ENCODE measurements around the gene GAS2. TPM values are rescaled to one million over a fixed set of nuclear protein-coding genes. Genes with fewer than 3 reads are reported as not detected.

The GAS2 gene
- total RNA-seq, 1 experiment from 2014 or later, result 9.4 TPM

DNA sequence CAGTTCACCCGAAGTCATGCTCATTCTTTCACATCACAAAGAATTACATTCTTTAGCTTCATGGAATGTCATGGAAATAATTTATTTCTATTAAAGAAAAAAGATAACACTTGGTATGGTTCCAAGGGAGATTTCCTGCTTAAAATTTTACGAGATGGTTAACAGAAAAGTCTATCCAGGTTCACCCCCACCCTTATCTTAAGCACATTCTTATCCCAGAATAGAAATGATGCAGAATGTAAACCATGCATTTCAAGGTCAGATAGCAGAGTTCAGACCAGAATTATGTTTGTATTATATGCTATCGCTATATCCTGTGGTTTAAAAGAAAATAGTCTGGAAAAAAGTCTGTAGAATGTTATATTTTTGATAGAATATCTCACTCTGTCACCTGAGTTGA is 58.7 kb downstream of the GAS2 start:
- H3K36me3 Mint-ChIP-seq (ENCODE audit: insufficient read depth, unreplicated experiment), result no peaks in the 10 kb centered on the region
- H3K4me3 Mint-ChIP-seq (ENCODE audit: unreplicated experiment), result no peak overlapping the region
- peaks cover 5% of the 10 kb centered on the region; the same call in 1 of the 2 replicates for H3K4me1 ChIP-seq
- no peaks in the 10 kb centered on the region for H3K36me3 ChIP-seq (ENCODE audit: control insufficient read depth, insufficient read depth, low read length)
- H3K9me3 ChIP-seq, result no peaks in the 10 kb centered on the region
- CTCF ChIA-PET, result no interaction called here
- H3K27me3 ChIP-seq (replicated peaks; ENCODE audit: control insufficient read depth, insufficient read depth, low read length), result no peaks in the 10 kb centered on the region
- TF ChIP-seq, protein P1, sequence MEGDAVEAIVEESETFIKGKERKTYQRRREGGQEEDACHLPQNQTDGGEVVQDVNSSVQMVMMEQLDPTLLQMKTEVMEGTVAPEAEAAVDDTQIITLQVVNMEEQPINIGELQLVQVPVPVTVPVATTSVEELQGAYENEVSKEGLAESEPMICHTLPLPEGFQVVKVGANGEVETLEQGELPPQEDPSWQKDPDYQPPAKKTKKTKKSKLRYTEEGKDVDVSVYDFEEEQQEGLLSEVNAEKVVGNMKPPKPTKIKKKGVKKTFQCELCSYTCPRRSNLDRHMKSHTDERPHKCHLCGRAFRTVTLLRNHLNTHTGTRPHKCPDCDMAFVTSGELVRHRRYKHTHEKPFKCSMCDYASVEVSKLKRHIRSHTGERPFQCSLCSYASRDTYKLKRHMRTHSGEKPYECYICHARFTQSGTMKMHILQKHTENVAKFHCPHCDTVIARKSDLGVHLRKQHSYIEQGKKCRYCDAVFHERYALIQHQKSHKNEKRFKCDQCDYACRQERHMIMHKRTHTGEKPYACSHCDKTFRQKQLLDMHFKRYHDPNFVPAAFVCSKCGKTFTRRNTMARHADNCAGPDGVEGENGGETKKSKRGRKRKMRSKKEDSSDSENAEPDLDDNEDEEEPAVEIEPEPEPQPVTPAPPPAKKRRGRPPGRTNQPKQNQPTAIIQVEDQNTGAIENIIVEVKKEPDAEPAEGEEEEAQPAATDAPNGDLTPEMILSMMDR (IDR thresholded peaks at IDR 0.05; ENCODE audit: insufficient read depth in 1 of 2, low read depth in 1 of 2, low read length in 1 of 2, severe bottlenecking in 1 of 2, unreplicated experiment in 1 of 2), result no peak
- no peak overlapping the region for H3K4me3 ChIP-seq (ENCODE audit: low read depth, low read length)
- POLR2A ChIA-PET, result no interaction called here
- no peak for DNase-seq
- BruUV-seq (replicated peaks), result no TSS peak
- no peak overlapping the region for H3K27ac Mint-ChIP-seq (ENCODE audit: unreplicated experiment)
- no peaks in the 10 kb centered on the region for H3K9me3 Mint-ChIP-seq (ENCODE audit: unreplicated experiment)
- no peaks in the 10 kb centered on the region for H3K27me3 Mint-ChIP-seq (ENCODE audit: insufficient read depth, unreplicated experiment)
- intact Hi-C loops (cut with micrococcal nuclease; ENCODE audit: unreplicated experiment), result no loop called here
- peaks cover 8% of the 10 kb centered on the region for H3K4me1 Mint-ChIP-seq (ENCODE audit: low read depth, unreplicated experiment)

DNA sequence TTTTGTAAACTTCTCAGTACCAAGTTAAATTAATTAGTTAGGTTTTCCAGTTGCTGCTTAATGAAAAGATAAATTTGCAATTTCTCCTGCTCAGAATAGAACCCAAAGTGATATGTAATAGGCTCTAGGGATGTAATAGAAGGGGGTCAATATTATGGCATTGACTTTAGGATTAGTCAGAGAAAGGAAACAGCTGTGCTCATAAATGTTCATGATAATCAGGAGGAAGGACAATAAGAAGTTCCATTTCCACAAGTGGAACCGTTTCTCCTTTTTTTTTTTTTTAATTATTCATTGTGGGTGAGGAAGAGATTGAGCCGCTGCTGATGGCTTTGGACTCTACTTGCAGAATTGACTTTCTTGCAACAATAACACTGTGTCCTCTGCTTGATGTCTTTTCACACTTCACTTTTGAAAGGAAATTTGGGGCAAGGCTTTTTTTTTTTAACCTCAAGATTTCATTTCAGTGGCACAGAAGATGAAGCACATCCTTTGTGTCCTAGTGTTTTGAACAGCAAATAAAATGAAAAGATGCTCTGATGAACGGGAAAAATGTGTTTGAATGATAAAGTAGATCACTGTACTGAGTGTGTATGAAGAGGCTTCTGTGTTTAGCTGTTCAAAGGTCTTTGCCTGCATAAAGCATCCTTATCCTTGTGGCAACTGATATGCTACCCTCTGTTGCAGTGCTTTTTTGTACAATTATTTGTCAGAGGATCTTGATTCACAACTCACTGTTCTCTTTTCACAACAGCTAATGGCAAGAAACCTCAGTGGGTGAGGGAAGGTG is 62.4 kb downstream of the GAS2 start:
- intact Hi-C loops (cut with micrococcal nuclease; ENCODE audit: unreplicated experiment), result no loop called here
- no peak for DNase-seq
- no peaks in the 10 kb centered on the region for H3K36me3 Mint-ChIP-seq (ENCODE audit: insufficient read depth, unreplicated experiment)
- Histone ChIP-seq H3K27me3 (replicated peaks; ENCODE audit: control insufficient read depth, insufficient read depth, low read length) (no peaks in the 10 kb centered on the region), H3K36me3 (ENCODE audit: control insufficient read depth, insufficient read depth, low read length) (no peaks in the 10 kb centered on the region), H3K9me3 (no peaks in the 10 kb centered on the region), H3K4me3 (ENCODE audit: low read depth, low read length) (no peak overlapping the region), H3K4me1 (peaks cover 5% of the 10 kb centered on the region; the same call in 1 of the 2 replicates)
- TF ChIP-seq, protein P1 (IDR thresholded peaks at IDR 0.05; ENCODE audit: insufficient read depth in 1 of 2, low read depth in 1 of 2, low read length in 1 of 2, severe bottlenecking in 1 of 2, unreplicated experiment in 1 of 2), result no peak
- CTCF ChIA-PET, result interaction anchor here (1.3 kb wide), 1 partner anchor 58 kb away, joined by 4 read pairs; no protein-coding TSS in a partner anchor
- no peak overlapping the region for H3K4me3 Mint-ChIP-seq (ENCODE audit: unreplicated experiment)
- no peak overlapping the region for H3K27ac Mint-ChIP-seq (ENCODE audit: unreplicated experiment)
- BruUV-seq (replicated peaks), result no TSS peak
- POLR2A ChIA-PET, result interaction anchor here (0.9 kb wide), 1 partner anchor 101 kb away, joined by 3 read pairs; the partner anchor contains the start of gene SVIP
- no peaks in the 10 kb centered on the region for H3K9me3 Mint-ChIP-seq (ENCODE audit: unreplicated experiment)
- H3K4me1 Mint-ChIP-seq (ENCODE audit: low read depth, unreplicated experiment), result peaks cover 8% of the 10 kb centered on the region
- H3K27me3 Mint-ChIP-seq (ENCODE audit: insufficient read depth, unreplicated experiment), result no peaks in the 10 kb centered on the region

GRCh38 chr11:22730319-22730718 is 63.9 kb downstream of the GAS2 start:
- Mint-ChIP-seq H3K27ac (ENCODE audit: unreplicated experiment) (no peak overlapping the region), H3K9me3 (ENCODE audit: unreplicated experiment) (no peaks in the 10 kb centered on the region), H3K4me1 (ENCODE audit: low read depth, unreplicated experiment) (peaks cover 8% of the 10 kb centered on the region), H3K4me3 (ENCODE audit: unreplicated experiment) (no peak overlapping the region), H3K36me3 (ENCODE audit: insufficient read depth, unreplicated experiment) (no peaks in the 10 kb centered on the region), H3K27me3 (ENCODE audit: insufficient read depth, unreplicated experiment) (no peaks in the 10 kb centered on the region)
- CTCF ChIA-PET, result no interaction called here
- no peaks in the 10 kb centered on the region for H3K36me3 ChIP-seq (ENCODE audit: control insufficient read depth, insufficient read depth, low read length)
- POLR2A ChIA-PET, result no interaction called here
- DNase-seq, result peak in 1 of 2 experiments; percentile 44
- H3K9me3 ChIP-seq, result no peaks in the 10 kb centered on the region
- BruUV-seq (replicated peaks), result no TSS peak
- no peaks in the 10 kb centered on the region for H3K27me3 ChIP-seq (replicated peaks; ENCODE audit: control insufficient read depth, insufficient read depth, low read length)
- intact Hi-C loops (cut with micrococcal nuclease; ENCODE audit: unreplicated experiment), result loop anchor here (1.0 kb wide), 2 partner anchors 59 to 64 kb away; partner anchors contain the start of gene GAS2
- no peaks in the 10 kb centered on the region; the same call in 1 of the 2 replicates for H3K4me1 ChIP-seq
- TF ChIP-seq, protein P1 (IDR thresholded peaks at IDR 0.05; ENCODE audit: insufficient read depth in 1 of 2, low read depth in 1 of 2, low read length in 1 of 2, severe bottlenecking in 1 of 2, unreplicated experiment in 1 of 2), result peak; percentile 50 to 61
- no peak overlapping the region for H3K4me3 ChIP-seq (ENCODE audit: low read depth, low read length)

Data from Caco-2 (cell line).